Fibroblast of skin of left biceps (primary cell): Measurements from ENCODE around the gene NPC1.
"Not testable (repeated sequence)": the region's sequence is repeated elsewhere in the genome, so short reads cannot be mapped to it uniquely, and the experiment has no call there.

Experiments used
- DNase-seq, 2 experiments: peaks; one replicate each; pipeline ENCODE4 v3.0.0-alpha.2; 2013; ENCODE audit warnings: low read depth in 2 of 2

Gene NPC1

DNA sequence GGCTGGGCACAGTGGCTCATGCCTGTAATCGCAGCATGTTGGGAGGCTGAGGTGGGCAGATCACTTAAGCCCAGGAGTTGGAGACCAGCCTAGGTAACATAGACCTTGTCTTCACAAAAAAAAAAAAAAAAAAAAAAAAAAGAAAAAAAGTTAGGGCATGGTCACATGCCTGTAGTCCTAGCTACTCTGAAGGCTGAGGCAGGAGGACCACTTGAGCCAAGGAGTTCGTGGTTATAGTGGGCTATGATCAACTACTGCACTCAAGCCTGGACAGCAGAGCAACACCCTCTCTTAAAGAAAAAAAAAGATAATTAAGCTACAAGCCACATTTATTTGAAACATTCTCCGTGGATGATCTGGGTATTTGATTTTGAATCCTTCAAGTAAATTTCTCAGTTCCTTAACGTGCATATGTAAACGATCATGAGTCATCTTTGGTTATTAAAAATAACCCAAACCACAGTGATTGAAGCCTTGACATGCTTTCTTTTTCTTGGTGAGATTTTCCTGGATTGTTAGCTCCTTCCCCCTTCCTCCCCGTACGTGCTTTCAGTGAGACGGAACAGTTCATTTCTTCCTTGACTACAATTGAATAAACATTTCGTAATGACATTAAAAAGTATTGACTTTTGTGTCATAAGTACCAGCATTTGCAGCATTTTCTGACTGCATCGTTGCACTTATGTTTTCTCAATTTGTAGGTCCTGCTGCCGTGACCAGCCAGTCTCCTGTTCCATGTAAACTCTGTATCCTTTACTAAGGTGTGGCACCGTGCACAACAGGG lies 62.7 kb downstream of the NPC1 start:
- DNase-seq, result peak; percentile 53 to 57

- DNase-seq, result no peak
Measured at GRCh38 chr18:23521907-23522306, 64.4 kb downstream of the NPC1 start.

DNA sequence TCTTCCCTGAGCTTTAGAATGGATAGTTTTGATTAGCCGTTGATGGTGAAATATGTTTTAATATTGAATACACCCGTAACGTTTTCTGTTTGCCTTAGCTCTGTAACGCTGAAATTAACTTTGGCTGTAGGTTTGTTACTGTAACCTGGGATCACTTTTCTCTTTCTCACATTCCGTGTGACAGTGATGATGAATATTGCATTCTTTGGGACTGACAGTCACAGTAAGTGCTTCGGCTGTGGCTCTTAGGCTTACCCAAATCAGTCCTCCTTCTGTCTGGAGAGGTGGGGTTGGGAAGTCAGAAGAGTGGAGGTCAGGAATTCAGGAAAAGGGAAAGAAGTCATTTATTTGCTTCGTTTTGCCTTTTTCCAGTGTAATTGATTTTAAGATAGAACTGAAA lies 65.0 kb downstream of the NPC1 start:
- DNase-seq, result no peak

GRCh38 chr18:23519734-23520133 lies 66.6 kb downstream of the NPC1 start:
- DNase-seq, result no peak

GRCh38 chr18:23515911-23516546 lies 70.3 kb downstream of the NPC1 start:
- DNase-seq, result no peak

DNA sequence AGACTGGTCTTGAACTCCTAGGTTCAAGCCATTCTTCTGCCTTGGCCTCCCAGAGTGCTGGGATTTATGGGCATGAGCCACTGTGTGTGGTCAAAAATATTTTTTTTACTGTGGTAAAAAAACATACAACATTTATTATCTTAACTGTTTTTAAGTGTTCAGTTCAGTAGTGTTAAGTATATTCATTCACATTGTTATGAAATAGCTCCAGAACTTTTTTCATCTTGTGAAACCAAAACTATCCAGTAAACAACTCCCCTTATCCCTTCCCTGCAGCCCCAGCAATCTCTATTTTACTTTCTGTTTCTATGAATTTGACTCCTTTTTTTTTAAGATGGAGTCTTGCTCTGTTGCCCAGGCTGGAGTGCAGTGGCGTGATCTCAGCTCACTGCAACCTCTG lies 73.7 kb downstream of the NPC1 start:
- no peak for DNase-seq

GRCh38 chr18:23512216-23512615 lies 74.1 kb downstream of the NPC1 start:
- not testable (repeated sequence) for DNase-seq

DNA sequence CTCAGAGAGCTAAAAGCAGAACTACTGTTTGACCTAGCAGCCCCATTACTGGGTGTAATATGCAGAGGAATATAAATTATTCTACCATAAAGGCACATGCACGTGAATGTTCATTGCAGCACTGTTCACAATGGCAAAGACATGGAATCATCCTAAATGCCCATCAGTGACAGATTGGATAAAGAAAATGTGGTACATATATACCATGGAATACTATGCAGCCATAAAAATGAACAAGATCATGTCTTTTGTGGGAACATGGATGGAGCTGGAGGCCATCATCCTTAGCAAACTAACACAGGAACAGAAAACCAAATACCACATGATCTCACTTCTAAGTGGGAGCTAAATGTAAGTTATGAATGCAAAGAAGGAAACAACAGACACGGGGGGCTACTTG lies 75.4 kb downstream of the NPC1 start:
- DNase-seq, result not testable (repeated sequence)

- DNase-seq, result no peak
Measured at GRCh38 chr18:23506393-23506792, 79.9 kb downstream of the NPC1 start.

GRCh38 chr18:23504720-23505119 lies 81.6 kb downstream of the NPC1 start:
- DNase-seq, result no peak

DNA sequence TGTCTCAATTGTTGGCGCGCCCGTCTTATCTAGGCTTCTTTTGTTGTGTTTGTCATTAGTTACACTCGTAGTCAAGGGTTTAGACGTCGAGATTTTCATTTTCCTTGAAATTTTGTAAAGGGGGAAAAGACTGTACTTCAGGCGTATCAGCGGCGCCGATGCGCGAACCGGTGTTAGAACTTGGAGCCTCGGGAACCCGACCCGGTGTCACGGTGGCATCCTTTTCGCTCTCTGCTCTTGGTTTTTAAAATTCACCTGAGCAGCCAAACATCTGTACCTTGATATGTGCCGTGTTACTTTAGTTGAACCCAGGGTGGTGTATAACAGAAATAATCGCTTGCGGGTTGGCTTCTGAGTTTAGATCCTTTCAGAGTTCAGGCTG lies 82.4 kb downstream of the NPC1 start:
- no peak for DNase-seq

DNA sequence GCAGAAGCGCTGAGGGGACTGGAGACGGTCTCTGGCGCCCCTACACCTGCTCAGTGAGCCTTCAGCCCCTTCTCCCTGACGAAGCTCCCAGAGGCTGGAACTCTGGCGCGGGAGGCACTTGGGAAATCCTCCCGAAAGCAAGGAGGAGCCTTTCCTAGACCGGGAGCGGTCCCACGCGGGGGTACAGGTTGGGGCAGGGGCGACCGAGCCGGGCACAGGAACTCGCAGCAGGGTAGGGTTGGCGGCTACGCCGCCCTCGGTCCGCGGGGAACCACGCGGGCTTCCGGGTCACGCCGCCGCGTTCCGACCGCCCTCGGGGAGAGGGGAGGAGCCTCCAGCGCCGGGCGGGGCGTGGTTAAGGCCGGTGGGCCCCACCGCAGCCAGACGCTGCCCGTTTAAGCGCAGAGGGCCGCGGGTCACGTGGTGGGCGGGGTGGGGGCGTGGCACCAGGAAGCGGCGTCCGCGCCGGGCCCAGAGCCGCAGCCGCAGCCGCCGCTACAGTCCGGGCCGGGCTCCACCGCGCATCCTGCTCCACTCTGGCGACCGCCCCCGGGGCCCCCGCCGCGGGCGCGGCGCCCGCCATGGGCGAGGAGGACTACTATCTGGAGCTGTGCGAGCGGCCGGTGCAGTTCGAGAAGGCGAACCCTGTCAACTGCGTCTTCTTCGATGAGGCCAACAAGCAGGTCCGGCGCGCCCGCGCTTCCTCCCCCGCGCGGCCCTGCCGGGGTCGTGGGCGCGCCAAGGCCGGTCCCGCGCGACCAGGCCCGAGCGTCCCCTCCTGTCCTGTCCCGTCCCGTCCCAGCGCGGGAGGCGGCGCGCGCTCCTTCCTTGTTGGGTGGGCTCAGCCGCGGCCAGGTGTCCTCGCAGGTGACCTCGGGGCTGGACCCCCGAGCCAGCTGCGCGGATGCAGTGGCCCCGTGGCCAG lies 83.0 kb downstream of the NPC1 start, which contains the start of gene RMC1:
RMC1 (plus strand) TSS at position 474 of the 925 bp plus-strand sequence; CDS start at position 582, 108 bp downstream.
- DNase-seq, result peak; percentile 73 to 78

DNA sequence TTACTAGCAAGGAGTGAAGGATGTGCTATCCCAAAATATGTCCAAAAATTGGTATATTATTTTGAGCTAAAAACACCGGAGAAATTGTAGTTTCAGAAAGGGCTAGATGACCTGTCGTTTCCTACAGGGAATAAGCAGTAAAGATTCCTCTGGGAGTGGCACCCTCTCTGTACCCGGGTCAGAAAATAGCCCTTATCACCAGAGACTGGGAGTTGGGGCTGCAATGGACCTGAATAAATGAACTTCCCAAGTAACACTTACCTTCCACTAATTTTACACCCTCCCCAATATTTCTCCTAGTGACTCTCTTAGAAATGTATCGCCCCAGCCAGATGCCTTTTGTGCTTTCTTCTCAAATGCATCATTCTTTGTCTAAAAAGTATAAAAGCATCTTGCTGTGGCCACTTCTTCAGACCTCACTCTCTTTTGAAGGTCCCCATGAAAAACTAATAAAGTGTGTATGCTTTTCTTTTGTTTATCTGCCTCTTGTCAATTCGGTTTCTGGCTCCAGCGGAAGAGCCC lies 83.7 kb downstream of the NPC1 start:
- no peak for DNase-seq

GRCh38 chr18:23501626-23502025 lies 84.7 kb downstream of the NPC1 start:
- no peak for DNase-seq

DNA sequence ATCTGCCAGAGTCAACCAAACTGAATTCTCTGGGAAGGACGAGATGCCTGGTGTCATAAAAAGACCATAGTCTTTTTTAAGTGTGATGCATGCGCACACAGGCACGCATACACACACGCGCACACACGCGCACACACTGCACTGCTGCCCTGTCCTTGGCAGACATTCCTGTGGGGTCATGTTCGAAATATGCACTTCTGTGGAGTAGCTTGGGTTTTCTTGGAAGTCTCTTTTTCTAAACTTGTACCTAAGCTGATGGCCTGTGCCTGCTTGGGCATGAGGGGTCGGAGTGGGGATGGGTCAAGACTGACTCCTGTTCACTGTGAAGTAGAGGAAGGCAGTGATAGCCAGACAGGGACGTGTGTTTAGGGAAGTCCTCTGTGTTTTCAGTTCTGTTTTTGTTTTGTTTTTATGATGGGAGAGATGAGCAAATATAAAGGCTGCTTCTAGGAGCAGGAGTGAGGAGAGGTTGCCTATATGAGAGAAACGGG lies 87.0 kb downstream of the NPC1 start:
- no peak for DNase-seq

DNA sequence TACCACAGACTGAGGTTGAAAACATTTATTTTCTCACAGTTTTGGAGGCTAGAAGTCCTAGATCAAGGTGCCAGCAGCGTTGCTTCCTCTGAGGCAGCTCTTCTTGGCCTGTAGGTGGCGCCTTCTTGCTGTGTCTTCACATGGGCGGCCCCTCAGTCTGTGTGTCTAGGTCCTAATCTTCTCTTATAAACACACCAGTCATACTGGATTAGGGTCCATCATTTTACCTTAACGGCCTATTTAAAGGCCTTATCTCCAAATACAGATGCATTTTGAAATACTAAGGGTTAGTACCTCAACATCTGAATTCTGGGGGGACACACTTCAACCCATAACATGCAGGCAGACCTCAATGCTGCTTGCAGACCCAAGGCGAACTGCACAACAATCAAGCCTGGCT lies 87.4 kb downstream of the NPC1 start:
- peak; percentile 18 to 20 for DNase-seq

DNA sequence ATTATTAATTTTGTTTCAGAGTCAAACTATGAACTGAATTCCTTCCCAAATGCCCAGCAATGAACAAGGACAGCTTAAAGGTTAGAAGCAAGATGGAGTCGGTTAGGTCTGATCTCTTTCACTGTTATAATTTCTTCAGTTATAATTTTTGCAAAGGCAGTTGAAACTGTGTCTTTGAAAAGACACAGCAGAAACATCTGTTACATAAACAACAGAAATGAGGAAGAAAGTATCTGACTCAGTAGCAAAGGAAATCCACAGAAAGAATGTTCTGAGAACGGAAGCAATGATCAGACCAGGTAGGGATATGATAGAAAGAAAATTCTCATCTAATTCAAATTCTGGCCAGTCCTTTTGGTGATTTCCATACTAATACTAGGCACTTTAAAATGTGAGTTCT lies 88.2 kb downstream of the NPC1 start:
- DNase-seq, result no peak

GRCh38 chr18:23495723-23496440 lies 90.4 kb downstream of the NPC1 start:
- no peak for DNase-seq

GRCh38 chr18:23494992-23495391 lies 91.3 kb downstream of the NPC1 start:
- DNase-seq, result no peak

DNA sequence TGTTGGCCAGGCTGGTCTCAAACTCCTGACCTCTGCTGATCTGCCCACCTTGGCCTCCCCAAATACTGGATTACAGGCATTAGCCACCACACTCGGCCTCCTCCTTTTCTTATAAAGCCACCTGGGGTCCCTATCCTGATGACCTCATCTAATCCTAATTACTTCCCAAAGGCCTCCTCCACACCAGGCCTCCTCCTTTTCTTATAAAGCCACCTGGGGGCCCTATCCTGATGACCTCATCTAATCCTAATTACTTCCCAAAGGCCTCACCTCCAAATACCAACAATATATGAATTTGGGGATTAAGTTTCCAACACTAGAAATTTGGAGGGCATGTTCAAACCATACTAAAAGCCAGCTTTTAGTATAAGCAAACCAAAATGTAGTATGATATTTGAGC lies 92.7 kb downstream of the NPC1 start:
- DNase-seq, result no peak

GRCh38 chr18:23489586-23489985 lies 96.7 kb downstream of the NPC1 start:
- not testable (repeated sequence) for DNase-seq
